Common myeloid progenitor, CD34-positive (primary cell): ENCODE data around the gene KCNB1.

Experiments used
- CTCF ChIA-PET: fragments of 350-600 bp; sonication (Branson Sonifier 250); formaldehyde crosslinking; loops from one replicate; lab custom pipeline; 2021; ENCODE audit warnings: antibody characterized with exemption; lab: Charles Lee
- POLR2A ChIA-PET: fragments of 350-600 bp; sonication (Branson Sonifier 250); formaldehyde crosslinking; loops from one replicate; lab custom pipeline; 2021; ENCODE audit warnings: antibody characterized with exemption; lab: Charles Lee
- DNase-seq, 3 donors: peaks; one replicate each; pipeline versions ENCODE4 v3.0.0 to v3.0.0-alpha.2; 2013
- H3K27ac ChIP-seq, 2 experiments: 1 replicate in 1 of 2; 2 replicates in 1 of 2; pipeline ENCODE4 v1.7.0; 2013; ENCODE audit warnings: inconsistent platforms in 2 of 2, low read length in 2 of 2, mild to moderate bottlenecking in 2 of 2, low read depth in 1 of 2, moderate library complexity in 1 of 2; ENCODE audit not compliant: severe bottlenecking in 2 of 2, insufficient read depth in 1 of 2, poor library complexity in 1 of 2
- H3K27me3 ChIP-seq, 5 experiments: replicated peaks in 2 of 5; 1 replicate in 3 of 5; 2 replicates in 2 of 5; pipeline versions ENCODE4 v1.6.1 to v1.7.0; 2013; ENCODE audit warnings: low read length in 4 of 5, mild to moderate bottlenecking in 2 of 5, moderate library complexity in 2 of 5, inconsistent platforms in 1 of 5; ENCODE audit not compliant: insufficient read depth in 5 of 5, control insufficient read depth in 4 of 5
- H3K36me3 ChIP-seq, 4 experiments: 1 replicate in 2 of 4; 2 replicates in 2 of 4; pipeline versions ENCODE4 v1.6.1 to v1.7.0; 2013; ENCODE audit warnings: low read length in 3 of 4, control low read depth in 1 of 4, mild to moderate bottlenecking in 1 of 4; ENCODE audit not compliant: control insufficient read depth in 4 of 4, insufficient read depth in 4 of 4
- H3K4me1 ChIP-seq, 4 experiments: 1 replicate in 3 of 4; 2 replicates in 1 of 4; pipeline versions ENCODE4 v1.6.1 to v1.7.1; 2013; ENCODE audit warnings: low read length in 3 of 4, mild to moderate bottlenecking in 3 of 4, control low read depth in 1 of 4, inconsistent platforms in 1 of 4, moderate library complexity in 1 of 4; ENCODE audit not compliant: control insufficient read depth in 4 of 4, insufficient read depth in 4 of 4; ENCODE audit errors: control extremely low read depth in 1 of 4
- H3K4me3 ChIP-seq, 7 experiments: 1 replicate in 4 of 7; 2 replicates in 3 of 7; pipeline versions ENCODE4 v1.5.1 to v1.7.0; 2013; ENCODE audit warnings: mild to moderate bottlenecking in 7 of 7, low read length in 6 of 7, moderate library complexity in 6 of 7, inconsistent platforms in 2 of 7, low read depth in 2 of 7, control low read depth in 1 of 7; ENCODE audit not compliant: insufficient read depth in 4 of 7, control insufficient read depth in 1 of 7; ENCODE audit errors: extremely low read depth in 1 of 7
- H3K9me3 ChIP-seq, 5 experiments: 1 replicate in 4 of 5; 2 replicates in 1 of 5; pipeline versions ENCODE4 v1.6.1 to v1.7.1; 2013; ENCODE audit warnings: low read length in 4 of 5, mild to moderate bottlenecking in 2 of 5, inconsistent platforms in 1 of 5, low read depth in 1 of 5, moderate library complexity in 1 of 5; ENCODE audit not compliant: control insufficient read depth in 4 of 5, insufficient read depth in 2 of 5; ENCODE audit errors: control extremely low read depth in 1 of 5
- WGBS: methylation state at CpG from one replicate; pipeline ENCODE4 v1.1.5; 2013; ENCODE audit not compliant: insufficient coverage; 5-methylcytosine and 5-hydroxymethylcytosine counted together

KCNB1 gene

DNA sequence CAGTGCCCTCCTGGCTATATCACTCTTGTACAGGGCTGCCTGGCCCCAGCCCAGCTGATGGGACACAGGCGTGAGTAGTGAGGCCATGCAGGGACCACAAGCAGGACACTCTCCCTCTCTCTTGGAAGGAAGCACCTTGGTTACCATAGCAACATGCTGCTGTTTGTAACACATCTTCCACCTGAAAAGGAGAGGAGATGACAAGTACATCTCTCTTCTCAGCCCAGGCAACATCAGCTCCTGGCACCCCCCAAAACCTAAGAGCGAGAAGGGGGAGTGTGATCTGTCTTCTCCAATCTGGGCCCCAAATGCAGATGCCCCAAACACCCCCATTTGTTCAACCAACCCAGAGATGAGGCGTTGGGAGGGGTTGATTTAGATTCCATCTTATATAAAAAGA lies 49.9 kb downstream of the KCNB1 start:
- no peaks in the 10 kb centered on the region for H3K36me3 ChIP-seq
- no peak overlapping the region for H3K4me3 ChIP-seq
- H3K27ac ChIP-seq: no peak overlapping the region
- peaks cover 0 to 2% (median 0%) of the 10 kb centered on the region in 5 experiments for H3K9me3 ChIP-seq
- H3K27me3 ChIP-seq: peaks cover 0 to 5% (median 2%) of the 10 kb centered on the region in 5 experiments
- CTCF ChIA-PET: no interaction called here
- POLR2A ChIA-PET: no interaction called here
- DNase-seq: no peak
- no CpG with 5 or more reads among the region's 3 CpGs for WGBS
- no peaks in the 10 kb centered on the region for H3K4me1 ChIP-seq

GRCh38 chr20:49431329-49431728 lies 51.1 kb downstream of the KCNB1 start:
- POLR2A ChIA-PET: no interaction called here
- no peaks in the 10 kb centered on the region for H3K4me1 ChIP-seq

DNA sequence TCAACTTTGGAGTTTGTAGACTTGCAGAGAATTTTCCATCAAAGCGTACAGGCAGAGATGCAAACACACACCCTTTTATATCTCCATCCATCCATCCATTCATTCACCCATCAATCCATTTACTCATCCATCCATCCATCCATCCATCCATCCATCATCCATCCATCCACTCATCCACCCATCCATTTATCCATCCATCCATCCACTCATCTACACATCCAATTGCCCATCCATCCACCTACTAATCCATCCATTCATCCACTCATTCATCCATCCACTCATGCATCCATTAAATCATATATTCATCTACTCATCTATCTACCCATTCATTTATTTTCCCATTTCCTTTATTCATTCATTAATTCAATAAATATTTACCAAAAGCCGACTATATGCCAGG lies 52.1 kb downstream of the KCNB1 start:
- H3K4me1 ChIP-seq: no peaks in the 10 kb centered on the region
- H3K4me3 ChIP-seq: no peak overlapping the region
- H3K27ac ChIP-seq: no peak overlapping the region
- H3K36me3 ChIP-seq: no peaks in the 10 kb centered on the region
- peaks cover 0 to 2% (median 0%) of the 10 kb centered on the region in 5 experiments for H3K9me3 ChIP-seq
- POLR2A ChIA-PET: no interaction called here
- WGBS: 95% methylated on average over 2 of the region's 2 CpGs
- DNase-seq: no peak
- peaks cover 0 to 9% (median 5%) of the 10 kb centered on the region in 5 experiments for H3K27me3 ChIP-seq
- CTCF ChIA-PET: no interaction called here

More at GRCh38 chr20:49431329-49431728, 51.1 kb downstream of the KCNB1 start:
- Histone ChIP-seq H3K36me3 (no peaks in the 10 kb centered on the region), H3K27me3 (peaks cover 0 to 6% (median 4%) of the 10 kb centered on the region in 5 experiments), H3K27ac (no peak overlapping the region), H3K4me3 (no peak overlapping the region), H3K9me3 (peaks cover 0 to 2% (median 0%) of the 10 kb centered on the region in 5 experiments)
- no peak for DNase-seq
- CTCF ChIA-PET: no interaction called here
- 89% methylated on average over 3 of the region's 4 CpGs for WGBS

DNA sequence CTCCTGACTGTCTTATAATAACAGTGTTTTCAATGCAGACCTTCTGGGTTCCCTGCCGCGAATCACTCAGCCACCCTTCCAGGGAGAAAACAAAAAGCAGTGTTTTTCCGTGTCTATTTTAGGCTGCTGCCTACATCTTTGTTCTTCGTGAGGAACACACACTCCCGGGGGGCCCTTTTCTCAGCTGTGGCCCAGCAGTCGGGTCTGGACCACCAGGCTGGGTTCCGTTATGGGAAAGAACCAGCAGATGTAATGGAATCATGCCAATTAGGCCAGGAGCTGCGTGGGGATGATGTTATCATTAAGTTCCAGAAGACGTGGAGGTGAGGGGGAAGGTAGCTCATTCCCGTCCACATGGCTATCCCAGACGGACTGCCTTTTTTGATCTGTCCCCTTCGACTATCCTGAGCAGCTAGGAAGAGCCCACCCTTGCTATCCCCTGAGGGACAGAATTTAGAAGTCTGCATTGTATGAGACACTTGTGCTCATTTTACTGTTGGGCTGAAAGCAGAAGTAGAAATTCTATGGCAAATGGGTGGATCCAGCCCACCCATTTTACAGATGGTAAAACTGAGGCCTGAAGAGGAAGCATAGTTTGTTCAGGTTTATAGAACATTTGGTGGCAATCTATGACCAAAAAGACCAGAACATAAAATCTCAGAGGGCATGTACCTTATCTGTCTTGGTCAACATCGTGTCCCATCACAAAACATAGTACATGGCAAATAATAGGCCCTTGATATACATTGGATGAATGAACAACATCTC lies 54.5 kb downstream of the KCNB1 start:
- DNase-seq: no peak
- Histone ChIP-seq H3K27ac (no peak overlapping the region), H3K36me3 (no peaks in the 10 kb centered on the region), H3K9me3 (peaks cover 0 to 2% (median 0%) of the 10 kb centered on the region in 5 experiments), H3K4me3 (no peak overlapping the region), H3K27me3 (peaks cover 0 to 16% (median 6%) of the 10 kb centered on the region in 5 experiments), H3K4me1 (no peaks in the 10 kb centered on the region)
- 71% methylated on average over 9 of the region's 13 CpGs for WGBS
- ChIA-PET POLR2A (no interaction called here), CTCF (no interaction called here)

- ChIA-PET CTCF (interaction anchor here (1.4 kb wide), 1 partner anchor 71 kb away, joined by 3 read pairs; no protein-coding TSS in a partner anchor), POLR2A (no interaction called here)
- no peaks in the 10 kb centered on the region for H3K36me3 ChIP-seq
- peaks cover 0 to 3% (median 0%) of the 10 kb centered on the region in 5 experiments for H3K9me3 ChIP-seq
- no peak overlapping the region for H3K27ac ChIP-seq
- peaks cover 0 to 16% (median 7%) of the 10 kb centered on the region in 5 experiments for H3K27me3 ChIP-seq
- WGBS: no CpG with 5 or more reads among the region's 1 CpG
- H3K4me1 ChIP-seq: no peaks in the 10 kb centered on the region
- no peak overlapping the region for H3K4me3 ChIP-seq
- DNase-seq: no peak
Measured at GRCh38 chr20:49426873-49427272, 55.6 kb downstream of the KCNB1 start.

DNA sequence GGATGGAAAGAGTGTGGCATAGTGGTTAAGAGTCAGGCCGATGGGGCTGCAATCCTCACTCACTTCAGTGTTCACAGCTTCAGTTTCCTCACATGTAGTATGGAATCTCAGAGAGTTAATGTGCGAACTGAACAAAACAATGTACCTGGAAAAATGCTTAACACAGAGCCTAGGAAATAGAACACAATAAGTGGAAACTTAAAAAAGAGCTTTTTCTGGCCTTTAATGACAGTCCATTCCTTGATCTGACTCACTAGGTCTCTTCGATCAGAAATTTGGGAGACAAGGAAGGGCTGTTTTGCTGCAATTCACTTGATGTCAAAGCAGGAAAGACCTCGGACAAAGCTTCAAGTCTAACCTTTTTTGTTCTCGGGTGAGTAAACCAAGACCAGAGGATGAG lies 56.1 kb downstream of the KCNB1 start:
- peaks cover 0 to 16% (median 9%) of the 10 kb centered on the region in 5 experiments for H3K27me3 ChIP-seq
- 97% methylated on average over 5 of the region's 5 CpGs for WGBS
- H3K4me3 ChIP-seq: no peak overlapping the region
- H3K9me3 ChIP-seq: peaks cover 0 to 3% (median 0%) of the 10 kb centered on the region in 5 experiments
- ChIA-PET POLR2A (interaction anchor here (0.6 kb wide), 1 partner anchor 17 kb away, joined by 3 read pairs; no protein-coding TSS in a partner anchor), CTCF (interaction anchor here (1.4 kb wide), 1 partner anchor 70 kb away, joined by 3 read pairs; no protein-coding TSS in a partner anchor)
- H3K4me1 ChIP-seq: no peaks in the 10 kb centered on the region
- H3K27ac ChIP-seq: no peak overlapping the region
- H3K36me3 ChIP-seq: no peaks in the 10 kb centered on the region
- DNase-seq: no peak

- CTCF ChIA-PET: interaction anchor here (1.6 kb wide), 1 partner anchor 22 kb away, joined by 3 read pairs; no protein-coding TSS in a partner anchor
Measured at GRCh38 chr20:49424536-49424935, 57.9 kb downstream of the KCNB1 start.

More at GRCh38 chr20:49424536-49424935, 57.9 kb downstream of the KCNB1 start:
- Histone ChIP-seq H3K36me3 (no peaks in the 10 kb centered on the region), H3K27me3 (peaks cover 0 to 19% (median 7%) of the 10 kb centered on the region in 5 experiments), H3K4me1 (no peaks in the 10 kb centered on the region), H3K9me3 (peaks cover 0 to 3% (median 0%) of the 10 kb centered on the region in 5 experiments), H3K4me3 (no peak overlapping the region), H3K27ac (no peak overlapping the region)
- 85% methylated on average over 11 of the region's 13 CpGs for WGBS
- DNase-seq: no peak
- POLR2A ChIA-PET: no interaction called here
